ENCODE measurements around the gene DPYSL5.

The DPYSL5 gene

GRCh38 chr2:26977012-26977411, 129.1 kb downstream of the DPYSL5 start:
- no peaks in the 10 kb centered on the region for H3K9me3 ChIP-seq (ENCODE audit: severe bottlenecking)
- no peak overlapping the region for H3K4me3 ChIP-seq (ENCODE audit: low read depth, low read length)
- TF ChIP-seq CTCF (IDR thresholded peaks at IDR 0.05; ENCODE audit: low read depth, low read length) = no peak

GRCh38 chr2:26978061-26978596, 130.2 kb downstream of the DPYSL5 start:
- H3K36me3 ChIP-seq = no peaks in the 10 kb centered on the region; the same call in 1 of the 2 replicates
- no peak for DNase-seq
- no peak overlapping the region for H3K27ac ChIP-seq
- no peak overlapping the region for H3K4me3 ChIP-seq (ENCODE audit: low read depth, low read length)
- H3K27me3 ChIP-seq (ENCODE audit: insufficient read depth, low read depth, severe bottlenecking) = no peaks in the 10 kb centered on the region
- TF ChIP-seq CTCF (IDR thresholded peaks at IDR 0.05; ENCODE audit: low read depth, low read length) = no peak
- no peaks in the 10 kb centered on the region for H3K9me3 ChIP-seq (ENCODE audit: severe bottlenecking)

More at GRCh38 chr2:26977012-26977411, 129.1 kb downstream of the DPYSL5 start:
- DNase-seq = no peak
- Histone ChIP-seq H3K27me3 (ENCODE audit: insufficient read depth, low read depth, severe bottlenecking) (no peaks in the 10 kb centered on the region), H3K27ac (no peak overlapping the region), H3K36me3 (no peaks in the 10 kb centered on the region; the same call in 1 of the 2 replicates)

GRCh38 chr2:26979741-26980140, 131.8 kb downstream of the DPYSL5 start:
- DNase-seq = no peak
- H3K27ac ChIP-seq = no peak overlapping the region
- TF ChIP-seq CTCF (IDR thresholded peaks at IDR 0.05; ENCODE audit: low read depth, low read length) = no peak

GRCh38 chr2:26980971-26981370, 133.0 kb downstream of the DPYSL5 start:
- no peaks in the 10 kb centered on the region for H3K27me3 ChIP-seq (ENCODE audit: insufficient read depth, low read depth, severe bottlenecking)
- no peaks in the 10 kb centered on the region for H3K9me3 ChIP-seq (ENCODE audit: severe bottlenecking)
- TF ChIP-seq CTCF (IDR thresholded peaks at IDR 0.05; ENCODE audit: low read depth, low read length) = no peak
- no peak overlapping the region for H3K4me3 ChIP-seq (ENCODE audit: low read depth, low read length)
- no peaks in the 10 kb centered on the region; the same call in 1 of the 2 replicates for H3K36me3 ChIP-seq
- no peak for DNase-seq
- no peak overlapping the region for H3K27ac ChIP-seq

More at GRCh38 chr2:26979741-26980140, 131.8 kb downstream of the DPYSL5 start:
- Histone ChIP-seq H3K27me3 (ENCODE audit: insufficient read depth, low read depth, severe bottlenecking) (no peaks in the 10 kb centered on the region), H3K36me3 (no peaks in the 10 kb centered on the region; the same call in 1 of the 2 replicates), H3K9me3 (ENCODE audit: severe bottlenecking) (no peaks in the 10 kb centered on the region), H3K4me3 (ENCODE audit: low read depth, low read length) (no peak overlapping the region)

- Histone ChIP-seq H3K9me3 (ENCODE audit: severe bottlenecking) (no peaks in the 10 kb centered on the region), H3K36me3 (peaks cover 4% of the 10 kb centered on the region; the same call in 1 of the 2 replicates), H3K27ac (no peak overlapping the region), H3K4me3 (ENCODE audit: low read depth, low read length) (no peak overlapping the region), H3K27me3 (ENCODE audit: insufficient read depth, low read depth, severe bottlenecking) (no peaks in the 10 kb centered on the region)
- TF ChIP-seq CTCF (IDR thresholded peaks at IDR 0.05; ENCODE audit: low read depth, low read length) = peak; percentile 74
- peak; percentile 67 for DNase-seq
Measured at GRCh38 chr2:26982102-26982742, 134.3 kb downstream of the DPYSL5 start.
